H9 (cell line): ENCODE results near the gene ERICH4. TPM values are rescaled to one million over a fixed set of nuclear protein-coding genes. Genes with fewer than 3 reads are reported as not detected.
A peak's percentile ranks its signal among the peaks of the same experiment; 100 is the strongest.

ENCODE experiments used
- DNase-seq: peaks from one replicate; pipeline ENCODE4 v3.0.0-alpha.2; 2017
- H2AFZ ChIP-seq: one replicate; pipeline ENCODE4 v1.6.1; 2013; ENCODE audit warnings: mild to moderate bottlenecking, low read length, control low read depth, moderate library complexity
- H2AK5ac ChIP-seq: 2 replicates; pipeline ENCODE4 v1.6.1; 2013; ENCODE audit warnings: low read length, control low read depth, mixed read lengths; ENCODE audit not compliant: insufficient read length
- H2BK120ac ChIP-seq: one replicate; pipeline ENCODE4 v1.6.1; 2013; ENCODE audit warnings: low read depth, mild to moderate bottlenecking, low read length, control low read depth, inconsistent platforms; ENCODE audit not compliant: poor library complexity, severe bottlenecking
- H2BK12ac ChIP-seq: 2 replicates; pipeline ENCODE4 v1.6.1; 2013; ENCODE audit warnings: low read length, control low read depth, mixed read lengths, low read depth; ENCODE audit not compliant: insufficient read length
- H2BK15ac ChIP-seq: 2 replicates; pipeline ENCODE4 v1.6.1; 2013; ENCODE audit warnings: low read depth, low read length, control low read depth
- H2BK20ac ChIP-seq: one replicate; pipeline ENCODE4 v1.6.1; 2013; ENCODE audit warnings: low read depth, mild to moderate bottlenecking, low read length, control low read depth, inconsistent platforms; ENCODE audit not compliant: poor library complexity, severe bottlenecking
- H2BK5ac ChIP-seq: 2 replicates; pipeline ENCODE4 v1.6.1; 2013; ENCODE audit warnings: low read length, control low read depth, mixed read lengths; ENCODE audit not compliant: insufficient read length
- H3K14ac ChIP-seq: 2 replicates; pipeline ENCODE4 v1.6.1; 2013; ENCODE audit warnings: low read length, control low read depth; ENCODE audit not compliant: insufficient read depth
- H3K18ac ChIP-seq: 2 replicates; pipeline ENCODE4 v1.6.1; 2013; ENCODE audit warnings: low read depth, mild to moderate bottlenecking, mixed read lengths, low read length, control low read depth; ENCODE audit not compliant: insufficient read length
- H3K23ac ChIP-seq: 2 replicates; pipeline ENCODE4 v1.6.1; 2013; ENCODE audit warnings: low read length, control low read depth, mixed read lengths, low read depth; ENCODE audit not compliant: insufficient read length
- H3K23me2 ChIP-seq: 2 replicates; pipeline ENCODE4 v1.6.1; 2013; ENCODE audit warnings: low read depth, mild to moderate bottlenecking, mixed read lengths, low read length, control low read depth; ENCODE audit not compliant: insufficient read length, poor library complexity, severe bottlenecking
- H3K27ac ChIP-seq: 2 replicates; pipeline ENCODE4 v1.5.1; 2013; ENCODE audit warnings: low read length, control low read depth, mixed read lengths, low read depth; ENCODE audit not compliant: insufficient read length
- H3K27me3 ChIP-seq: 2 replicates; pipeline ENCODE4 v1.6.1; 2013; ENCODE audit warnings: low read length, control low read depth, inconsistent platforms; ENCODE audit not compliant: insufficient read depth
- H3K4ac ChIP-seq: 2 replicates; pipeline ENCODE4 v1.6.1; 2013; ENCODE audit warnings: low read depth, mild to moderate bottlenecking, control low read depth, inconsistent platforms, low read length, moderate library complexity
- H3K4me1 ChIP-seq: 2 replicates; pipeline ENCODE4 v1.6.1; 2013; ENCODE audit warnings: low read length, control low read depth, inconsistent platforms; ENCODE audit not compliant: insufficient read depth
- H3K4me2 ChIP-seq: 2 replicates; pipeline ENCODE4 v1.6.1; 2013; ENCODE audit warnings: low read length, control low read depth, mixed read lengths; ENCODE audit not compliant: insufficient read length, insufficient read depth
- H3K56ac ChIP-seq: 2 replicates; pipeline ENCODE4 v1.6.1; 2013; ENCODE audit warnings: low read depth, mild to moderate bottlenecking, mixed read lengths, low read length, control low read depth; ENCODE audit not compliant: insufficient read length
- H3K79me1 ChIP-seq: 2 replicates; pipeline ENCODE4 v1.6.1; 2013; ENCODE audit warnings: low read depth, mild to moderate bottlenecking, moderate library complexity, low read length, control low read depth, inconsistent platforms; ENCODE audit not compliant: insufficient read depth, poor library complexity, severe bottlenecking
- H3K79me2 ChIP-seq: 2 replicates; pipeline ENCODE4 v1.6.1; 2013; ENCODE audit warnings: low read length, control low read depth, inconsistent platforms; ENCODE audit not compliant: insufficient read depth
- H3K9ac ChIP-seq: 2 replicates; pipeline ENCODE4 v1.6.1; 2013; ENCODE audit warnings: low read length, control low read depth, mixed read lengths; ENCODE audit not compliant: insufficient read length; ENCODE audit errors: extremely low read depth
- H3K9me3 ChIP-seq: one replicate; pipeline ENCODE4 v1.6.1; 2013; ENCODE audit warnings: low read depth, low read length, inconsistent platforms; ENCODE audit not compliant: control insufficient read depth
- H3T11ph ChIP-seq: one replicate; pipeline ENCODE4 v1.6.1; 2013; ENCODE audit warnings: mild to moderate bottlenecking, low read length, control low read depth, inconsistent platforms
- H4K20me1 ChIP-seq: one replicate; pipeline ENCODE4 v1.6.1; 2013; ENCODE audit not compliant: control insufficient read depth, insufficient read length, insufficient read depth
- H4K5ac ChIP-seq: 2 replicates; pipeline ENCODE4 v1.6.1; 2013; ENCODE audit warnings: low read depth, mild to moderate bottlenecking, mixed read lengths, low read length, control low read depth; ENCODE audit not compliant: insufficient read length
- H4K8ac ChIP-seq: replicated peaks from 2 replicates; pipeline ENCODE4 v1.6.1; 2013; ENCODE audit warnings: low read length, control low read depth, mixed read lengths, low read depth; ENCODE audit not compliant: insufficient read length
- H4K91ac ChIP-seq: 2 replicates; pipeline ENCODE4 v1.6.1; 2013; ENCODE audit warnings: low read depth, mild to moderate bottlenecking, moderate library complexity, mixed read lengths, low read length, control low read depth; ENCODE audit not compliant: insufficient read length
- H3K27ac Mint-ChIP-seq, 3 experiments: 2 replicates in 2 of 3; 3 replicates in 1 of 3; pipeline ENCODE4 v1.8.0; 2020 to 2021; ENCODE audit warnings: mixed read lengths in 3 of 3, mild to moderate bottlenecking in 1 of 3, moderate library complexity in 1 of 3
- H3K27me3 Mint-ChIP-seq: 2 replicates; pipeline ENCODE4 v1.8.0; 2021; ENCODE audit warnings: low read depth, mild to moderate bottlenecking, moderate library complexity, mixed read lengths
- H3K36me3 Mint-ChIP-seq, 3 experiments: 2 replicates in 2 of 3; 3 replicates in 1 of 3; pipeline ENCODE4 v1.8.0; 2020 to 2021; ENCODE audit warnings: low read depth in 3 of 3, mixed read lengths in 3 of 3; ENCODE audit not compliant: insufficient read depth in 1 of 3
- H3K4me1 Mint-ChIP-seq, 2 experiments: 2 replicates each; pipeline ENCODE4 v1.8.0; 2020; ENCODE audit warnings: mixed read lengths in 2 of 2
- H3K4me3 Mint-ChIP-seq, 2 experiments: 2 replicates in 1 of 2; 3 replicates in 1 of 2; pipeline ENCODE4 v1.8.0; 2020 to 2021; ENCODE audit warnings: mild to moderate bottlenecking in 2 of 2, mixed read lengths in 2 of 2, moderate library complexity in 1 of 2
- H3K9me3 Mint-ChIP-seq, 2 experiments: 2 replicates in 1 of 2; 3 replicates in 1 of 2; pipeline ENCODE4 v1.8.0; 2020; ENCODE audit warnings: mild to moderate bottlenecking in 2 of 2, mixed read lengths in 2 of 2, moderate library complexity in 1 of 2
- CTCF ChIP-seq: fragments of 200-600 bp; sonication (generic); conservative IDR thresholded peaks from 3 replicates; pipeline ENCODE4 v1.8.0; 2021; ENCODE audit warnings: antibody characterized with exemption, mild to moderate bottlenecking
- WGBS: extraction: QIAGEN DNeasy Blood & Tissue Kit; methylation state at CpG from one replicate; pipeline ENCODE4 v1.1.7; 2013; ENCODE audit warnings: missing lambda C conversion rate, low lambda C conversion rate, mixed read lengths; ENCODE audit not compliant: insufficient read length; ENCODE audit errors: extremely low coverage; 5-methylcytosine and 5-hydroxymethylcytosine counted together
- total RNA-seq: library from RNA; stranded (reverse); gene quantifications from 2 replicates; pipeline ENCODE4 v1.2.1, GENCODE V29; 2021

The ERICH4 gene
- total RNA-seq, 1 experiment from 2014 or later: not detected

- peak within 1 kb of the TSS; percentile 70 to 84 for H3K4me3 Mint-ChIP-seq
- Histone ChIP-seq H2BK120ac (no peak within 1 kb of the TSS), H4K5ac (no peak within 1 kb of the TSS), H2AFZ (no peak within 1 kb of the TSS), H2BK20ac (no peak within 1 kb of the TSS), H3K56ac (no peak within 1 kb of the TSS), H3T11ph (no peak within 1 kb of the TSS), H3K79me1 (no peaks in the 10 kb centered on the region), H3K9me3 (no peaks in the 10 kb centered on the region), H3K18ac (peak within 1 kb of the TSS; percentile 22), H3K23me2 (peaks cover 11% of the 10 kb centered on the region), H3K79me2 (no peaks in the 10 kb centered on the region), H3K4me1 (no peaks in the 10 kb centered on the region), H4K20me1 (no peaks in the 10 kb centered on the region), H2BK12ac (no peak within 1 kb of the TSS), H3K23ac (no peak within 1 kb of the TSS), H3K27me3 (no peaks in the 10 kb centered on the region), H2AK5ac (no peak within 1 kb of the TSS), H4K91ac (no peak within 1 kb of the TSS), H2BK15ac (no peak within 1 kb of the TSS), H4K8ac (no peak within 1 kb of the TSS), H3K14ac (peak within 1 kb of the TSS; percentile 60), H3K9ac (peak within 1 kb of the TSS; percentile 44), H3K4ac (no peak within 1 kb of the TSS), H2BK5ac (no peak within 1 kb of the TSS), H3K27ac (no peak within 1 kb of the TSS), H3K4me2 (peak within 1 kb of the TSS; percentile 80)
- H3K9me3 Mint-ChIP-seq: no peaks in the 10 kb centered on the region
- H3K27ac Mint-ChIP-seq: peak within 1 kb of the TSS; percentile 70 to 97 (median 72)
- WGBS: no CpG with 5 or more reads among the region's 19 CpGs
- peaks cover 14 to 29% of the 10 kb centered on the region in 2 experiments for H3K4me1 Mint-ChIP-seq
- DNase-seq: peak; percentile 93
- H3K27me3 Mint-ChIP-seq: no peaks in the 10 kb centered on the region
- peaks cover 8 to 29% (median 28%) of the 10 kb centered on the region in 3 experiments; a peak in 6 of 7 replicates for H3K36me3 Mint-ChIP-seq
- no peak for TF ChIP-seq CTCF
Measured at GRCh38 chr19:41426952-41427646, 15.9 kb upstream of the ERICH4 start, which contains the start of gene B3GNT8. Gene B3GNT8, minus strand, starts transcription at chr19:41427374. Its CDS starts 596 bp downstream, at chr19:41426778.
